Fibroblast of skin of back (primary cell): ENCODE data around the gene LRRC3.

ENCODE experiments used
- DNase-seq: peaks from one replicate; pipeline ENCODE4 v3.0.0-alpha.2; 2013

The LRRC3 gene

DNA sequence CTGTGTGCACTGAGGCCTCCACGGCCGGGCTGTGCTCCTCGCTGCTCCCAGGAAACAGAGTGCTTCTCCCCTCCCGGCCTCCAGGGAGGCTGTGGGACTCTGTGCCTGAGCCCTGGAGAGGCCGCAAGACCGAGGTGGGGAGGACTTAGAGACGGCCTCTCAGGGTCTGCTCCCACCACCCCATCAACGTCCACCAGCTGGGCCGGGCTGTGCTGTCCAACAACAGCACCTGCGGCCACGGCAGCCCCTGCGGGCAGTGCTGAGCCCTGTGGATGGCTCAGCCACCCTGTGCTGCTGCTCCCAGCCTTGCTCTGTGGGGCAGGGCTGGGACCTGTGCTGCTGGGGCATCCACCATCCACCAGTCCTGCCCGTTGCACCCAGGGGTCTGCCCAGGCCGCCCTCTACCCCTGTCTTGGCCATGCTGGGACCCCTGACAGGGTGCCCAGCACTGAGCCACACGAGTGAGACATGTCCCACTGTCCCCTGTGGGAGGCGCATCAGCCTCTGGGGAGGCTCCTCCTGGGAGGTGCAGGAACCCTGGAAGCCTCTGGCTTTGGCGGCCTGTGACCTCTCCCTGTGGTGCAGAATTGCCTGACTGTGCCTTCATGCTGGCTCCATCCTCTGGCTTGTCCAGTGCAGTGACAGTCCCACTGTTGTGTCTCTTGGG lies 31.2 kb upstream of the LRRC3 start:
- no peak for DNase-seq

DNA sequence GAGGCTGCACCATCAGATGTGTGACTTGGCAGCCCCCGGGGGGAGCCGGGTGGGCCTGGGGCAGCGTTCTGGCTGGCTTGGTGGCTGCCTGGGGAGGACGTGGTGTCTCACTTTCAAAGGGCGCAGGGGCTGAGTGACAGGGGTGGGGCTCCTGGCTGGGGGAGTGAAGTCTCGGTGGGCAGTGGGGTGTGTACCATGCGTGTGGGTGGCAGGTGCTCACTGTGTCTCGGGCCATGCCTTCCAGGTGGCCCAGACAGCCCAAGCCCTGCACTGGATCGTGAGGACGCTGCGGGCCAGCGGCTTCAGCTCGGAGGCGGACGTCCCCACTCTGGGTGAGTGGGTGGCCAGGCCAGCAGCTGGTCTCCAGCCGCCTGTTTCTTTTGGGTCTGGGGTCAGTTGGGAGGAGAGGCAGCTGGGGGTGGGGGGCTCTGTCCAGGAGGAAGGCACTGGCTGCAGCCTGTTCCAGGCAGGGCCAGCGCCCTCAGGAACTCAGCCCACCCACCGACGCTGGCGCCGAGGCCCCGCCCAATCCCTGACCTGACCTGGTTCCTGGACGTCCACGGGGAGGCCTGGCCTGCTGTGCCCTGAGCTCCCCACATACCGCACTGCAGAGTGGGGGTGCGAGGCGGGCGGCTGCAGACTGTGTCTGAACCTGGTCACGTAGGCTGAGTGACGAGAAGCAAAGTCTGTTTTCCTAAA lies 30.6 kb upstream of the LRRC3 start:
- DNase-seq: no peak

DNA sequence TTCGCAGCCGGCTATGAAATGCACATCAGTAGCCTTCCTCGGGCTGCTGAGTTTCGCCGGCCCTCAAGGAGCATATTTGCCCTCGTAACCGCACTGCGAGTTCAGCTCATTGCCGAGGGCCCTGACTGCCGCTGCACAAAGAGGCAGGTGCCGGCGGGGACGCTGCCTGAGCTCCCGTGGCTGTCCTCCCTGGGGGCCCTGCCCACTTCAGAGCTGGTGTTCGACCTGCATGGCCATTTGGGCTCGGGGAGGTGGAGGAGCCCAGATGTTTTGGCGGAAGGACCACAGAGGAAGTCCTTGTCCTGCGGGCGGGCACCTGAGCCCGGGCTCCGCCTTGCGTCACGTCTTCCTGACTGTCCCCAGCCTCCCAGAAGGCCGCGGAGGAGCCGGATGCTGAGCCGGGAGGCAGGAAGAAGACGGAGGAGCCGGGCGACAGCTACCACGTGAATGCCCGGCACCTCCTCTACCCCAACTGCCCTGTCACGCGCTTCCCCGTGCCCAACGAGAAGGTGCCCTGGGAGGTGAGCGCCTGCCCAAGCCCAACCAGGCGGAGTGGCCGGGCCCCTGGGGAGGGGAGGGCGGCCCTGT lies 29.9 kb upstream of the LRRC3 start:
- no peak for DNase-seq

DNA sequence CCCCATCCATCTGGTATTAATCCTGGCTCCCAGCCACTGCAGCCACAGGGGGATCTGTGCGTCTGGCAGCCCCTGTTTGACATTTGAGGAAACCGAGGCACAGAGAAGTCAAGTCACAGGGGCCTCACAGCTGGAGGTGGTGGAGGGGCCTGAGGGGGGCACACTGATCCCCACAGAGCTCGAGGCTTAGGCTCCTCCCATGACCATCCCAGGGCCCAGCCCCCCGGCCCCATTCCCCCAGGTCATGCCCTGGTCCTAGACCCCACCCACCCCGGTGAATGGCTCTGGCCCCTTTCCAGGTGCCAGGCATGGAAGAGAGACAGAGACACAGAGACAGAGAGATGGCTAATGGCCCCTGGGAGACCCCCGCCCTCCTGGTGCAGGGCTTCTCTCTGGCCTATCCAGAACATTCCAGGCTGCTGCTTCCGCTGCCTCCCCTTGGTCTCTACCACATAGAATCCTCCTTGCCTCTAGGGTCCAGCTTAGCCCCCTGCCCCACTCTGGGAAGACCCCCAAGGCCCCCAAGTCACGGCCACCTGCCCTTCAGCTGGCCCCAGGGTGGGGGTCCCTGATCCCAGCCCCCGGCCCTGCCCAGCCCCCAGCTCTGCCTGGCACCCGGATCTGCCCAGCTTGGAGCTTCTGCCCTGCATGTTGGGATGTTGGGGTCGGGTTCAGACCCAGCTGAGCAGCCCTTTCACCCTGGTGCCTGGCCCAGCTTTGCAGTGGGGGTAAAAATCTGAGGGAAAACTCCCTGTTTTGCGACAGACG lies 29.2 kb upstream of the LRRC3 start:
- no peak for DNase-seq

DNA sequence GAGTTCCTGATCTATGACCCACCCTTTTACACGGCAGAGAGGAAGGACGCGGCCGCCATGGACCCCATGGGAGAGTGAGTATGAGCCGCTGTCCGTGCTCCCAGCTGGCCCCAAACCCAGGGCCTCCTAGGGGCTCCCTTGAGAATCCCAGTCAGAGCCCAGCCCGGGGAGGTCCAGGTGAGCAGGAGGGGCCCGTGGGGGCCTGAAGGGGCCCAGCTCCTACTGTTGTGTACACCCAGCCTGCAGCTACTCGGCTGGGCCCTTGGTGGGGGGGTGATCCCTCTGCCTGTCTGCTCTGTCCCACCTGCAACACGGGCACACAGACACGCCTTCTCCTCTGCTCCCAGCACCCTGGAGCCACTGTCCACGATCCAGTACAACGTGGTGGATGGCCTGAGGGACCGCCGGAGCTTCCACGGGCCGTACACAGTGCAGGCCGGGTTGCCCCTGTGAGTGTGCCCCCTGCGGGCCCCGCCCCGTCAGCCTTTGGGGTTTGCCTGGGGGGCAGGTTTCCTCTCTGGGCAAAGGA lies 28.6 kb upstream of the LRRC3 start:
- DNase-seq: no peak

DNA sequence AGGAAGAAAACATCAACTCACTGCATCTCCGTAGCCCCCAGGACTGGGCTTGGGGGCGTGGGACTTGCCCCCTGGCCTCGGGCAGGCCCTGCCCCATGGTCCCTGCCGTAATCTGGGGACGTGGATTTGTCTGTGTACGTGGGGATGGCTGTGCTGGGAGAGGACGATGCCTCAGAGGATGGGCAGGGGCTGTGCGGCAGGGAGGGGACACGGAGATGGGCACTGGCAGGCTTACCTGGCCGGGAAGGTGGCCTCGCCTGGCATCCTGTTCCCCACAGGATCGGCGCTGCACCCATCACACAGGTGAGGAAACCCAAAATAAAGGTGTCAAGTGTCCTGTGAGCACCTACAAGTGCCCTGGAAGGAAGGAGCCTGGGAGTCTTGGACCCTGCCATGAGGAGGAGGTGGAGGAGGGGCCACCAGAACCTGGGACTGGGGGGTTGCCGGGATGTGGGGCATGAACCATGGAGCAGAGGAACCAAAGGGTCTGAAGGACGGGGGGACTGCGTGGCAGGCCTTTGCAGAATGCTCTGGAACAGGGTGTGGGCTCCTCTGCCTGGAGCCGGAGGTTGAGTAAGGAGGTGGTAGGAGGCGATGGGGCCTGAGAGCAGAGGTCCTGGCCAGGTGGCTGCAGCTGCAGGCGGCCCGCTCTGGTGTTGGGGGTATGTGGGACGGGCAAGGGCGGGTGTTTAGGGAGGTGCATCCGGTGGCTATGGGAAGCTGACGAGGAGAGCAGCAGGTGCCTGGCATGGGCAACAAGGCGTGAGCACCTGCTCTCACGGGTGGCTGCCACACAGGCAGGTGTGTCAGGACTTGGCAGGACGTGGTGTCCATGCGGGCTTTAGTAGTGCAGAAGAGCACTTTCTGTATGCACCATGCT lies 27.8 kb upstream of the LRRC3 start:
- DNase-seq: no peak

DNA sequence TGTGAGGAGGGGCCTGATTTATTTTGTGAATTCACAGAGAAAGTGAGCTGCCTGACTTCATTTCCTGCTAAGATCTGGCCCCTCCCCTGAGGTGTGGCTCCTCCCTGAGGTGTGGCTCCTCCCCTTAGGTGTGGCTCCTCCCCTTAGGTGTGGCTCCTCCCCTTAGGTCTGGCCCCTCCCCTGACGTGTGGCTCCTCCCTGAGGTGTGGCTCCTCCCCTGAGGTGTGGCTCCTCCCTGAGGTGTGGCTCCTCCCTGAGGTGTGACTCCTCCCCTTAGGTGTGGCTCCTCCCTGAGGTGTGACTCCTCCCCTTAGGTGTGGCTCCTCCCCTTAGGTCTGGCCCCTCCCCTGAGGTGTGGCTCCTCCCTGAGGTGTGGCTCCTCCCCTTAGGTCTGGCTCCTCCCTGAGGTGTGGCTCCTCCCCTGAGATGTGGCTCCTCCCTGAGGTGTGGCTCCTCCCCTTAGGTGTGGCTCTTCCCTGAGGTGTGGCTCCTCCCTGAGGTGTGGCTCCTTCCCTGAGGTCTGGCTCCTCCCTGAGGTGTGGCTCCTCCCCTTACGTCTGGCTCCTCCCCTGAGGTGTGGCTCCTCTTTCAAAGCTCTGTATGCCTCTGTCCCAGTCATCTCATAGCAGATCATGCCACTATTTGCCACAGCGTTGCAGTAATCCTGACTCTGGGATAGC lies 26.9 kb upstream of the LRRC3 start:
- DNase-seq: no peak

DNA sequence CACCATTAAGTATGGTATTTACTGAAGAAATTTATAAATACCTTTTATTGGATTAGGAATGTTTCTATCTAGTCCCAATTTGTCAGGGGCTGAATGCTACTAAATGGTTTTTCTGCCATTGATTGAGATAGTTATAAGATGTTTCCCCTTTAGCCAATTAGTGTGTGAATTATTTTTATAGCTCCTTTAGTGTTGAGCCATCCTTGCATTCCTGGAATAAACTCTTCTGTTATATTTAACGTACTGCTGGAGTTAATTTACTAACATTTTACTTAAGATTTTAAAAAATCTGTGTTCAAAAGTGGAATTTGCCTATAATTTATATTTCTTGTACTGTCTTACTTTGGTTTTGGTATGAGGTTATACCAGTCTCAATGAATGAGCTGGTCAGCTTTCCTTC lies 25.4 kb upstream of the LRRC3 start:
- DNase-seq: no peak

DNA sequence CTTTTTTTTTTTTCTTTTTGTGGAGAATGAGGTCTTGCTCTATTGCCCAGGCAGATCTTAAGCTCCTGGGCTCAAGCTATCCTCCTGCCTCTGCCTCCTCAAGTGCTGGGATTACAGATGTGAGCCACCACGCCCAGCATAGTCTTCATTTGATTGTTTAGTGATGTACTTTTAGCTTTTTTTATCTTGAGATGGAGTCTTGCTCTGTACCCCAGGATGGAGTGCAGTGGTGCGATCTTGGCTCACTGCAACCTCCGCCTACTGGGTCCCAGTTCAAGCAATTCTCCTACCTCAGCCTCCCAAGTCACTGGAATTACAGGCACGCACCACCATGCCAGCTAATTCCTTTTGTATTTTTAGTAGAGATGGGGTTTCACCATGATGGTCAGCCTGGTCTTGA lies 24.0 kb upstream of the LRRC3 start:
- DNase-seq: no peak

DNA sequence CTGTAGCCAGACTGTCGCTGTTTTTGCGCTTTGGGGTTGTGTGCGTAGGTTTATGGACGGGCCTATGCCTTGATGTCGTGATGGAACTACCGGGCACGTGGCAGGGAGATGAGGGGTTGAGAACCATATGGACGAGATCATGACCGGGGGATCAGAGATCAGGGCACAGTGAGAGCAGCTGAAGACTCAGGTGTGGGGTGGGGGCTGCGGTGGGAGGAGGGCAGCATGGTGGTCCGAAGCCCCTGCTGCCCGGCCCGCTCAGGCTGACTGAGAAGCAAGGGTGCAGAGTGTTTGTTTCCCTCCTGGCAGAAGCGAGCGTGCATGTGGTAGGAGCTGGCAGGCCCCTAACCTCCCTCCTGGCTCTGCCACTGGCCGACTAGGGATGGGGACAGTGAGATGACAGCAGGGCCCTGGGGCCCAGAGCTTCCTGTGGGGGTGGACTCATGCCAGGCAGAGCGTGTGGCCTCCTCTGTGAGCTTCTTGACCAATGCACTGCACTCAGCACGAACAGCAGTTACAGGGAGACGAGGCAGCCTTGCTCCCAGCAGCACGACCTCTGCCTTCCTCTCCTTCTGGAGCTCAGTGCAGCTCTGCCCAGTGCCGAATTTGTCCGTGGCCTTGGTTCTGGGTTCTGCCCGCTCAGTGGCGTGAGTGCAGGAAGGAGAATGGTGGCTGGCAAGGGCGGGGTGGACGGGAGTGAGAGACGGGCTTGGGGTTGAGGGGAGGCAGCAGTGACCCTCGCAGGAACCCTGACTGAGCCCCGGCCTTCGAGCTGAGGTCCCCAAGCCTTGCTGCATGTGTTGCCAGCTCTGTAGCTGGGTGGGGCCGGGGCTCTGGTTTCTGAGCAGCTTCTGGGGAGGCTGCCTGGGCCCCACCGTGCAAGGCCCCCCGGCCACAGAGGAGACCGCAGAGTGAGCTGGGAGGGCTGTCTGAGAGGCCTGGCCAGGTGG lies 22.2 kb upstream of the LRRC3 start:
- DNase-seq: no peak

DNA sequence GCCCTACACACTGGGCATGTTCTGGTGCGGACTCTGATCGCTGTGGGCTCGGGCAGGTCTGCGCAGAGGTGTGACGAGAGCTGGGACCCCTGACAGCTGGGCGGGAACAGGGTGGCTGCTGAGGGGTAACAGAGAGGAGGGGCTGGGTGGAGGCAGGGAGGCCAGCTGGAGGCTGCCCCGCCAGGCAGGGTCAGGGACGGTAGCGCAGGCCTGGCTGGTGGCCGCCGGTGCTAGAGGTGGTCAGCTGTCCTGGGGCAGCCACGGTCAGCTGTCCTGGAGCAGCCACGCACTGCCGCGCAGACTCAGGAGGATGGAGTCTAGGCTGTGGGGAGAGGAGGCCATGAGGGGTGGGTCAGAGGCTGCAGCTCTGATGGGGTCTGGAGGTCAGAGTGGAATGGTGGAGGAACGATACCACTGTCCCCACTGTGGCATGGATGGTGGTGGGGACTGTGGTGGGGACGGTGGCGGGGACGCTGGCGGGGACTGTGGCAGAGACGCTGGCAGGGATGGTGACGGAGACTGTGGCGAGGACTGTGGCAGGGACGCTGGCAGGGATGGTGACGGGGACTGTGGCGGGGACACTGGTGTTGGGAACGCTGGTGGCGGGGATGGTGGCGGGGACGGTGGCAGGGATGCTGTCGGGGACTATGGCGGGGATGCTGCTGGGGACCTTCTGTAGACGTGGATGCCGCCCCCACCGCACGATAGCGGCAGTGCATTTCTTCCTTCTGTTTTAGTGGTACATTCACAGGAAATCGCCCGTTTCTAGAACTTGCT lies 21.3 kb upstream of the LRRC3 start:
- no peak for DNase-seq

DNA sequence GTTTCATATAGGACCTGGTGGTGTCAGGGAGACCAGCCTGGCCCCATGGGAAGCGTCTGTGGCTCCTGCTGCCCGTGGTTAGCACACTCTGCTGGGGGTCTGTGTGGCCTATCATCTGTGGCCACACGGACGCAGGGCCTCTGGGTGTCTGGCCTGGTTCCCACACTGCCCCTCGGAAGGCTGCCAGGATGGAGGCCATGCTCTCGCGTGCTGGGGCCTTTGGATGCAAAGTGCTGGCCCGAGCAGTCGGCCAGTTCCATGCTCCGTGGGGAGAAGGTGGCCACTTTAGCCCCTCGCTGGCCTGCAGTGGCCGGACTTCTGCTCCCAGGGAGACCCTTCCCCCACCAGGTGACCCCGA lies 20.8 kb upstream of the LRRC3 start:
- no peak for DNase-seq

DNA sequence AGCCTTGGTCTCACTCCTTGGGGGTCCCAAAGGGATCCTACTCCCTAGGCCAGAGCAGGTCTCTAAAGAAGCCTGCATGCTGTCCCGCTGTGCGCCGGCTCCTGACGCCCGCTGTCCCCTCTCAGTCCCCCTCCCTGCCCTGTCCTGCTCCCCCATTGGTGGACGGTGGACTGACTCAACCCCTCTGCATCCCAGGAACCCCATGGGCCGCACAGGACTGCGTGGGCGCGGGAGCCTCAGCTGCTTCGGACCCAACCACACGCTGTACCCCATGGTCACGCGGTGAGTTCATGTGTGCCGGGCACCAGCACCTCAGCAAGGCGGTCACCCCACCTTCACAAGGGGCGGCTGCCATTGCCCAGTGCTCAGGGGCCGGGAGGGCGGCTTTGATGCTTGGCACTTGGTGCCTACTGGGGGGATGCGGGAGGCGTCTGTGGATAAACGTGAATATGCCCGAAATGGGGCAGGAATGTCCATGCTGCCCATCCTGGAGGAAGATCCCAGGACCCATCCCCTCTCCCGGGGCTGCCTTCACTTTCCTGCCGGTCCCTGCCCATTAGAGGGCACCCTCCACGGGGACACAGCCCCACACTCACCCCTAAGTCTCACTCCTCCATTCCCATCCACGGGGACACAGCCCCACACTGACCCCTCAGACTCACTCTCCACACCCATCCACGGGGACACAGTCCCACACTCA lies 20.2 kb upstream of the LRRC3 start:
- DNase-seq: no peak

DNA sequence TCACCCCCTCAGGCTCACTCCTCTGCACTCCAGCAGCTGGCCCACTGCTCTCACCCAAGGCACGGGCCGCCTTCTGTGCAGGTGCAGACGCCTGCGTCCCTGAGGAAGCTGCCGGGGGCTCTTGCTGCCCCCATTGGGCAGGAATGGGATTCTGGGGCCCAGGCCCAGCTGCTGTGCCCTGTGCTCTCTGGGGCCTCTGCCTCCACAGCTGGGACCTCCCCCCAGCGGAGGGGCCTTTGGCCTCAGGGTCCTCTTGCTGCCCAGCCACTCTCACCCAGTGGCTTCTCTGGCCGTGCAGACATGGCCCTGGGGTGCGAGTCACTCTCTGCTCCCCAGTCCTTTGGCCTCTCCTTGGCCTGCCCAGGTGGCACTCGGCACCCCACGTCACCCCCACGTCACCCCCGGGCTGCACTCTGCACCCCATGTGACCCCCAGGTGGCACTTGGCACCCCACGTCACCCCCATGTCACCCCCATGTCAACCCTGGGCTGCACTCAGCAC lies 19.1 kb upstream of the LRRC3 start:
- no peak for DNase-seq

DNA sequence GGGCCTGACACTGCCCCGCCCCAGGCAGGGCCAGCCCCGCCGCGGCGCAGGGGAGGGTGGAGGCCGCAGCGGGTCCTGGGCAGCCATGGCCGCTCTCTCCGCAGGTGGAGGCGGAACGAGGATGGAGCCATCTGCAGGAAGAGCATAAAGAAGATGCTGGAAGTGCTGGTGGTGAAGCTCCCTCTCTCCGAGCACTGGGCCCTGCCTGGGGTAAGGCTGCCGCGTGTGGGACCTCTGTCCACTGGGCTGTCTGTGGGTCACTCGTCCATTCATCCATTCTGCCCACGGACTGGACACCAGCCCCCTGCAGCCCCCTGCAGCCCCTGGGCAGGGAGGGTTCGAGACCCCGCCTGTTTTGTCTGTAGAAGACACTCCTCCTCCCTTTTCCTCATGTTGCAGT lies 18.4 kb upstream of the LRRC3 start:
- no peak for DNase-seq

DNA sequence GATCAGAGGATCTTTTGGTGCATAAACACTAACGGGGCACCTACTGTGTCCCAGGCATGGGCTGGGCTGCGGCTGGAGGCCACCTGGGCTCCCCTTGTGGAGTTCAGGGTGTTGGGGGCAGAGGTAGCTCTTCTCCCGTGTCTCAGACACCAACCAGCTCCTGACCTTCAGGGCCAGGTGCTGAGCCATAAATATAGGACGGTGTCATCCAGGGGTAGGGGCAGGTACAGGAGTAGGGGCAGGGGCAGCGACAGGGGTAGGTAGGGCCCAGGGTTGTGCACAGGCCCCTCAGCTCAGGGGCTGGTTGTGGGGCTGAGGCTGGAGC lies 18.0 kb upstream of the LRRC3 start:
- no peak for DNase-seq

DNA sequence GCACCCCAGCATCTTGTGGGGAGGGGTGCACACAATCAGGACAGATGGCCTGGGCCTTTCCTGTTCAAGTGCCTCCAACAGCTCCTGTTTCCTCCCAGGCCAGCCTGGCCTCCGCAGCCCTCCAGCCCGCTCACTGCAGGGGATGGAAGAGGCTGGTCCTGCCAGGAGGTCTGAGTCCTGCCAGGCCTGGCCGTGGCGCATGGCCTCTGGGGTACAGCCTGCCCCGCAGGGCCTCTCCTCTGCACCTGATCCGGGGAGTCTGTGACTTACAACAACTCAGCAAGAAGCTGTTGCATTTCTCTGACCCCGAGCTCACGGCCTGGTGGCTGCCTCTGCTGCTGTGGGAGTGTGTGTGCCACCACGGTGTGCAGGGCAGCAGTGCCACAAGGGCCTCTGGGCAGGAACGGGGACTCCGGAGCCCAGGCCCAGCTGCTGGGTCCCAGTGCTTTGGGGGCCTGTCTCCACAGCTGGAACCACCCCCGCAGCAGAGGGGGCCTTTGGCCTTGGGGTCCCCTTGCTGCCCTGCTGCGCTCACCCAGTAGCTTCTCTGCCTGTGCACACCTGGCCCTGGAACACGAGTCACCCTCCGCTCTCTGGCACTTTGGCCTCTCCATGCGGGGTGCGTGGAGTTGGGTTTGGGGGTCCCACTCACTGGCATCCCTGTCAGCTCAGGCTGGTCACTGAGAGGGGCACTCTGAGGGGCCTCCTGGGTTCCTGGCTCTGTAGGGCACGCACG lies 17.4 kb upstream of the LRRC3 start:
- DNase-seq: no peak

DNA sequence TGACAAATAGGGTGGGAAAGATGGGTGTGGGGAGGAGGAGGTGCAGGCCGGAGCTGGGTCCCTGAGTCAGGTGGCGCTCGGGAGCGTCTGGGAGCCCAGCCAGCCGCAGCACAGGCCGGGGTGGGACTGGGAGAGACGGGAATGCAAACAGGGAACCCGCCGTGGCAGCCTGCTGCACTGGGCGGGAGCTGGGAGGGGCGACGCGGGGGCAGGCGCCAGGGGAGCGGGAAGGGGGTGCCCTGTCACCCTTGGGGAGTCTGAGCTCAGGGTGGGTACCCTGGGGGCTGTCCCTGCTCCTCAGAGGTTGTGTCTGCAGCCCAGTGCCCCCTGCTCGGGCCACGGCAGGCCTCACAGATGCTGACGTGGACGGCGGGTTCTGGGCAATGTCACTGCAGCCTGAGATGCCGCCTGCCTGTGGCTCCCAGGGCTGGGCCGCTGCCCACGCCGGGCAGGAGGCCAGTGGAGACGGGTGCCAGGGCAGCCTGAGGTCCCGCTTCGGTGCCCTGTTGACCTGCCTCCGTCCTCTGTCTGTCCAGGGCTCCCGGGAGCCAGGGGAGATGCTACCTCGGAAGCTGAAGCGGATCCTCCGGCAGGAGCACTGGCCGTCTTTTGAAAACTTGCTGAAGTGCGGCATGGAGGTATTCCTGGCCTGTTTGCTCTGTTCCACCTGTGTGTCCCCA lies 16.6 kb upstream of the LRRC3 start:
- no peak for DNase-seq
